DND-41 (cell line): Measurements from ENCODE around the gene RUNX3.
A peak's percentile ranks its signal among the peaks of the same experiment; 100 is the strongest.

Experiments
- ATAC-seq: fragments of 200-7000 bp; cut with Tn5 transposase; 3 replicates; pipeline ENCODE4 v1.9.1; 2021; ENCODE audit warnings: low read depth; ENCODE audit not compliant: insufficient read depth
- DNase-seq: peaks from one replicate; pipeline ENCODE4 v3.0.0-alpha.2; 2020
- H2AFZ ChIP-seq: 2 replicates; pipeline ENCODE4 v1.6.0; 2012; ENCODE audit warnings: low read depth, low read length
- H3K27ac ChIP-seq: 2 replicates; pipeline ENCODE4 v1.5.1; 2012; ENCODE audit warnings: low read length, inconsistent platforms
- H3K27me3 ChIP-seq: fragments of 200-600 bp; sonication (generic); 2 replicates; pipeline ENCODE4 v1.6.0; 2012; ENCODE audit warnings: low read length, mild to moderate bottlenecking, inconsistent platforms; ENCODE audit not compliant: insufficient read depth, poor library complexity
- H3K36me3 ChIP-seq: 2 replicates; pipeline ENCODE4 v1.5.1; 2012; ENCODE audit warnings: low read length, inconsistent platforms; ENCODE audit not compliant: insufficient read depth
- H3K4me1 ChIP-seq: 2 replicates; pipeline ENCODE4 v1.5.1; 2012; ENCODE audit warnings: mild to moderate bottlenecking, low read length; ENCODE audit not compliant: insufficient read depth
- H3K4me2 ChIP-seq: 2 replicates; pipeline ENCODE4 v1.6.0; 2012; ENCODE audit warnings: mild to moderate bottlenecking, moderate library complexity, low read length, inconsistent platforms; ENCODE audit not compliant: insufficient read depth
- H3K4me3 ChIP-seq, 2 experiments: fragments of 200-600 bp in 1 of 2; shearing (Covaris generic) in 1 of 2; 2 replicates each; pipeline ENCODE4 v1.5.1; 2012 to 2016; ENCODE audit warnings: inconsistent platforms in 2 of 2, low read length in 2 of 2, mild to moderate bottlenecking in 2 of 2, low read depth in 1 of 2, moderate library complexity in 1 of 2
- H3K79me2 ChIP-seq: 2 replicates; pipeline ENCODE4 v1.6.0; 2012; ENCODE audit warnings: low read length, inconsistent platforms; ENCODE audit not compliant: insufficient read depth
- H3K9ac ChIP-seq: 2 replicates; pipeline ENCODE4 v1.6.0; 2012; ENCODE audit warnings: low read depth, mild to moderate bottlenecking, inconsistent platforms, low read length, moderate library complexity
- H3K9me3 ChIP-seq: 2 replicates; pipeline ENCODE4 v1.5.1; 2012; ENCODE audit warnings: low read length, moderate library complexity, mild to moderate bottlenecking, inconsistent platforms; ENCODE audit not compliant: insufficient read depth, severe bottlenecking
- H4K20me1 ChIP-seq: 2 replicates; pipeline ENCODE4 v1.6.0; 2012; ENCODE audit warnings: low read length; ENCODE audit not compliant: insufficient read depth
- EZH2 ChIP-seq: IDR thresholded peaks from 3 replicates; pipeline ENCODE4 v1.6.1; 2012; ENCODE audit warnings: borderline replicate concordance, low read depth, mild to moderate bottlenecking, moderate library complexity, low read length, inconsistent platforms; ENCODE audit not compliant: severe bottlenecking
- TF ChIP-seq, protein P1 (sequence below): IDR thresholded peaks from 2 replicates; pipeline ENCODE4 v1.5.1; 2012; ENCODE audit warnings: borderline replicate concordance, low read length, moderate library complexity, mild to moderate bottlenecking; ENCODE audit not compliant: poor library complexity, severe bottlenecking; ENCODE audit errors: extremely low read depth

Gene RUNX3

DNA sequence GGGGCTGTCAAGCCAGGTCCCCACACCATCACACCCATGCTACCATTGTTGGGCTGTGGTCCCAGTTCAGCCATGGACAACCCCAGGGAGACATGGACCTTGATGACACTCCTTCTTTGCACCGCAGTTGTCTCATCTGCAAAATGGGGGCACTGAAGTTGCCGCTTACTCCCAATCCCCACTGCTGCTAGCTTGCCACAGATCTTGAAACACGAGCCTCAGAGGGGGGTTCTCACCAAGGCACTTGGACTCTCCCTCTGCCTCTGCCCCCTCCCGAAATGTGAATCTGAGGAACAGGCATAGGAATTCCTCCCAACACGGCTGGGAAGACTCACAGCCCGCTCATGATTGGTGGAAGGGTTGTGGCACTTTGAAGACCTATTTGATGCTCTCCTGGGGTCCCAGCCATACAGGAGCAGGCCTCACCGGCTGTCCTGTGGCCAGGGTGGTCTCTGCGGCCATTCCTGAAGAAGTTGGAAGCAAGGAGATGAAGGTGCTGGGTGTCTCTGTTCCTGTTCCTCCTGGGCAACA, 31.1 kb downstream of the RUNX3 start:
- Histone ChIP-seq H3K9me3 (no peaks in the 10 kb centered on the region), H3K4me3 (no peak overlapping the region), H4K20me1 (peaks cover 8% of the 10 kb centered on the region; the same call in 1 of the 2 replicates), H3K4me1 (no peaks in the 10 kb centered on the region), H3K36me3 (peaks cover 9% of the 10 kb centered on the region; the same call in 1 of the 2 replicates), H3K9ac (no peak overlapping the region), H2AFZ (no peak overlapping the region), H3K27me3 (no peaks in the 10 kb centered on the region), H3K4me2 (no peak overlapping the region), H3K27ac (no peak overlapping the region), H3K79me2 (no peaks in the 10 kb centered on the region)
- no peak for ATAC-seq
- no peak for DNase-seq
- TF ChIP-seq, protein P1, sequence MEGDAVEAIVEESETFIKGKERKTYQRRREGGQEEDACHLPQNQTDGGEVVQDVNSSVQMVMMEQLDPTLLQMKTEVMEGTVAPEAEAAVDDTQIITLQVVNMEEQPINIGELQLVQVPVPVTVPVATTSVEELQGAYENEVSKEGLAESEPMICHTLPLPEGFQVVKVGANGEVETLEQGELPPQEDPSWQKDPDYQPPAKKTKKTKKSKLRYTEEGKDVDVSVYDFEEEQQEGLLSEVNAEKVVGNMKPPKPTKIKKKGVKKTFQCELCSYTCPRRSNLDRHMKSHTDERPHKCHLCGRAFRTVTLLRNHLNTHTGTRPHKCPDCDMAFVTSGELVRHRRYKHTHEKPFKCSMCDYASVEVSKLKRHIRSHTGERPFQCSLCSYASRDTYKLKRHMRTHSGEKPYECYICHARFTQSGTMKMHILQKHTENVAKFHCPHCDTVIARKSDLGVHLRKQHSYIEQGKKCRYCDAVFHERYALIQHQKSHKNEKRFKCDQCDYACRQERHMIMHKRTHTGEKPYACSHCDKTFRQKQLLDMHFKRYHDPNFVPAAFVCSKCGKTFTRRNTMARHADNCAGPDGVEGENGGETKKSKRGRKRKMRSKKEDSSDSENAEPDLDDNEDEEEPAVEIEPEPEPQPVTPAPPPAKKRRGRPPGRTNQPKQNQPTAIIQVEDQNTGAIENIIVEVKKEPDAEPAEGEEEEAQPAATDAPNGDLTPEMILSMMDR: no peak
- no peak for TF ChIP-seq EZH2

DNA sequence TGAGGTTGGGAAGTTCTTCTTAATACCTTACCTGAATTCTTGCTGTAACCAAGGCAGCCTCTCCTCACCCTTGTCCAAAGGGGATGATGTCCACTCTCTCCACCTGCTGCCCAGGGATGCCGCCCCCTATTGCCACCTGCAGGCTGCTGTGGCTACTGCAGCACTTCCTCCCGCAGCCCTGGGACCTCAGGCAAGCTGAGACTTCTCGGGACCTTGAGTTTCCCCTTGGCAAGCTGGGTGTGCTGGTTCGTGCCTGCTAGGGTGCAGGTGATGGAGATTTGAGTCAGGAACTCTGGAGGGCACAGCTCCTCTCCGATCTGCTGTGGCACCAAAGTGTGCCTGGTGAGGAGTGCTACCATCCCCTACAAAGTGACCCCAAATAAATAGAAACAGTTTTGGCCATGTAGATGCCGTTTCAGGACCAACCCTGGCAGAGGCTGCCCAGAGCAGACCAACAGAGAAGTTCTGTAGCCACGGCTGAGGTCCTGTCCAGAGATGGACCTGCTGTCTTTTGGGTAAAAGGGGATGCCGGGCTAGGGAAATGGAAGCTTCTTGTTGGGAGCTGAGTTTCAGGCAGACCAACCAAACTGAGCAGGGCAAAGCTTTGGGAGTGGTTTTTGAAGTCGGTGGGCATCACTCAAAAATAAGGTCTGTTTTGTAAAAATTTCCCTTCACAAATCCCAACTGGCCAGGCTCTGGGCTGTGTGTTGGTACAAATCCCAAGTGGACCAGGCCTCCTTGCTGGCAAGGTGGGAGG, 31.7 kb downstream of the RUNX3 start:
- Histone ChIP-seq H3K36me3 (peaks cover 9% of the 10 kb centered on the region; the same call in 1 of the 2 replicates), H3K27me3 (no peaks in the 10 kb centered on the region), H3K9me3 (no peaks in the 10 kb centered on the region), H2AFZ (no peak overlapping the region), H3K4me2 (no peak overlapping the region), H3K4me1 (no peaks in the 10 kb centered on the region), H3K9ac (no peak overlapping the region), H3K27ac (no peak overlapping the region), H3K79me2 (no peaks in the 10 kb centered on the region), H3K4me3 (no peak overlapping the region), H4K20me1 (peaks cover 7% of the 10 kb centered on the region; the same call in 1 of the 2 replicates)
- TF ChIP-seq EZH2: no peak
- TF ChIP-seq, protein P1: peak; percentile 73
- DNase-seq: peak; percentile 31
- peak; percentile 67; the same call in 2 of the 3 replicates for ATAC-seq

DNA sequence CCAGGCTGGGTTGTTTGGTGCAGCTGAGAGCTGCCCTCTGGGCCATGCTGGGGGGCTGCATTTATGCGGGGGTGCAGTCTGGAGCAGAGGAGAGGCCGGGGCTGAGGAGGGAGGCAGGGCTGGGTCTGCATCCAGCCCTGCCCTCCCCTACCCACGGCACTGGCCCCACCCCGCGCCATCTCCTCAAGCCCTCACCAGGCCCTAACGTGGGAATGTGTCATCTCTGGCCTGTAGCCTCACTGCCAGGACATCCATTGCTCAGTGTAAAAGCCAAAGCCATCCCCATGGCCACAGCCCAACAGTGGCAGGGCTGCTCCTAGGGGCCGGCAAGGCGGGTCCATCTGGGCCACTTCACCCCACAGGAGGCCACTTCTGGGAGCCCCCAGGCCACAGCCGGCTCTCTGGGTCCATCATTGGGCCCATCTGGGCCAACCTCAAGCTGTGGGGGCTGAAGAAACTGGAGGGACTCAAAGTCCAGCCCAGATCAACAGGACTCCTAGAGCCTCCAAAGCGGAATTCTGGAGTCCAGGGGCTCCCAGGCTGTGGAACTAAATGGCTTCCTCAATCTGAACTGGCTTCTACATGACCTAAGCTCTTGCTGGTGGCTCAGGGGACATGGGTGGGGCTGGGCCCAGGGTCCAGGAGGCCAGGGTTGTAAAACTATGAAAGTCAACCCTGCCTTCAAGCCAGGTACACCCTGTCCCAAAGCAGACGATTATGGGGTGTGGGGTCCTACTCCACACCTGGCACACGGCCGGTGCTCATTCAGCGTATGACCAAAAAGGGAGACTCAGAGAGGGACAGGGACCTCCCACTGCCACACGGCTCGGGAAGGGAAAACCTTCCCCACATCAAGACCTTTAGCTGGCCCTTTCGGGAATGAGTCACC, 32.6 kb downstream of the RUNX3 start:
- peaks cover 7% of the 10 kb centered on the region for H3K9me3 ChIP-seq
- DNase-seq (no peak), ATAC-seq (no peak)
- no peak overlapping the region for H3K4me2 ChIP-seq
- peaks cover 5% of the 10 kb centered on the region; the same call in 1 of the 2 replicates for H3K36me3 ChIP-seq
- H3K27me3 ChIP-seq: no peaks in the 10 kb centered on the region
- H3K9ac ChIP-seq: no peak overlapping the region
- no peak overlapping the region for H3K4me3 ChIP-seq
- H3K4me1 ChIP-seq: no peaks in the 10 kb centered on the region
- no peak overlapping the region for H3K27ac ChIP-seq
- H3K79me2 ChIP-seq: no peaks in the 10 kb centered on the region
- TF ChIP-seq, protein P1: no peak
- no peak for TF ChIP-seq EZH2
- H2AFZ ChIP-seq: no peak overlapping the region
- H4K20me1 ChIP-seq: 0 out of 2 replicates have a peak, but pooled peaks cover 2% of the 10 kb centered on the region
